ENCODE results near the gene MCOLN2. TPM values are rescaled to one million over a fixed set of nuclear protein-coding genes. Genes with fewer than 3 reads are reported as not detected.
"Not testable (repeated sequence)": the region's sequence is repeated elsewhere in the genome, so short reads cannot be mapped to it uniquely, and the experiment has no call there.

Gene MCOLN2
- total and polyA plus RNA-seq, 2 donors = 0.43 to 0.90 TPM

- Histone ChIP-seq H3K27ac (ENCODE audit: low read depth) (no peak overlapping the region), H3K4me3 (ENCODE audit: low read depth, low read length) (no peak overlapping the region), H3K36me3 (ENCODE audit: insufficient read depth) (no peaks in the 10 kb centered on the region), H3K4me1 (ENCODE audit: insufficient read depth) (no peaks in the 10 kb centered on the region)
- no peak for DNase-seq (ENCODE audit: extremely low spot score)
- WGBS = 79% methylated on average over 5 of the region's 5 CpGs
These were observed 78.1 kb downstream of the MCOLN2 start for GRCh38 chr1:84918726-84919336.

- DNase-seq (ENCODE audit: extremely low spot score) = no peak
- no peaks in the 10 kb centered on the region for H3K4me1 ChIP-seq (ENCODE audit: insufficient read depth)
- WGBS = 61% methylated on average over 4 of the region's 4 CpGs
These were observed 80.0 kb downstream of the MCOLN2 start for GRCh38 chr1:84916897-84917296.

GRCh38 chr1:84913555-84913892 lies 83.4 kb downstream of the MCOLN2 start:
- WGBS = 23% methylated on average over 4 of the region's 4 CpGs

More at GRCh38 chr1:84916897-84917296, 80.0 kb downstream of the MCOLN2 start:
- Histone ChIP-seq H3K36me3 (ENCODE audit: insufficient read depth) (no peaks in the 10 kb centered on the region), H3K4me3 (ENCODE audit: low read depth, low read length) (no peak overlapping the region), H3K27ac (ENCODE audit: low read depth) (no peak overlapping the region)

DNA sequence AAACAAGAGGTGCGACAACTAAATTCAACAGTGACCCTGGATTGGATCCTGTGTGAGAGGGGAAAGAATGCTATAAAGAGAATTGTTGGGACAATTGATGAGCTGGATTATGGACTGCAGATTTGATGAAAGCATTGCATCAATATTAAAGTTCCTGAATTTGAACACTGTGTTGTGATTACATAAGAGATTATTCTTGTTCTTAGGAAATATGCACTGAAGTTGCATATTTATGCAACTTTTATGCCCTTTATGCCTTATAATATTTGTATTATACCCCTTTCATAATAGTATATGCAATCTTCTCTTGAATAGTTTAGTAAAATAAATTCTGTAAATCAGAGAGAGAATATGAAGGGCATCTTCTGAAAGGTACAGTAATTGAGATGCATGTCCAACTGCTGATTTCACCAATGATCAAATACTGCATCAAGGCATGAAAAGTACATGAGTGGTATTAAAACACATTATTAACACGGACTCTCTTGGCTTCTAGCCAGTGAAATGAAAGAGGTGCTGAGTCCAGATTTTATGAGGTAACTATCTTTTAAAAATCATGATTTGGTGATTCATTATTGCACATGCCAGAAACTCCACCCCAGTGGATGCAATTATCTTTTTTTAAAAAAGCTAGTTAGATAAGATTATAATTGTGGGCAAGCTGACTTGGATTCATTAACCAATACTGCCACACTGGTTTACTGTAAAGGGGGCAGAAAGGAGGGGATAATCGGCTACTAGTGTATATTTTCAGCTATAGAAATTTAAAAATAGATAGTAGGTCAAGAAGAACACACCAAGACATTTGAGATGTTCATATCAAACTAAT lies 84.0 kb downstream of the MCOLN2 start:
- Histone ChIP-seq H3K36me3 (ENCODE audit: insufficient read depth) (no peaks in the 10 kb centered on the region), H3K4me1 (ENCODE audit: insufficient read depth) (no peaks in the 10 kb centered on the region), H3K27ac (ENCODE audit: low read depth) (no peak overlapping the region), H3K4me3 (ENCODE audit: low read depth, low read length) (no peak overlapping the region)
- 54% methylated on average over 3 of the region's 3 CpGs for WGBS
- DNase-seq (ENCODE audit: extremely low spot score) = no peak

More at GRCh38 chr1:84913555-84913892, 83.4 kb downstream of the MCOLN2 start:
- Histone ChIP-seq H3K36me3 (ENCODE audit: insufficient read depth) (no peaks in the 10 kb centered on the region), H3K4me3 (ENCODE audit: low read depth, low read length) (no peak overlapping the region), H3K4me1 (ENCODE audit: insufficient read depth) (no peaks in the 10 kb centered on the region), H3K27ac (ENCODE audit: low read depth) (no peak overlapping the region)
- DNase-seq (ENCODE audit: extremely low spot score) = no peak

- not testable (repeated sequence) for DNase-seq (ENCODE audit: extremely low spot score); H3K27ac ChIP-seq (ENCODE audit: low read depth); H3K36me3 ChIP-seq (ENCODE audit: insufficient read depth); H3K4me1 ChIP-seq (ENCODE audit: insufficient read depth); H3K4me3 ChIP-seq (ENCODE audit: low read depth, low read length)
- WGBS = 73% methylated on average over 4 of the region's 4 CpGs
These were observed 88.0 kb downstream of the MCOLN2 start for GRCh38 chr1:84908746-84909464.

GRCh38 chr1:84907095-84907827 lies 89.7 kb downstream of the MCOLN2 start:
- H3K27ac ChIP-seq (ENCODE audit: low read depth) = no peak overlapping the region
- H3K4me3 ChIP-seq (ENCODE audit: low read depth, low read length) = no peak overlapping the region
- 65% methylated on average over 6 of the region's 6 CpGs for WGBS
- H3K36me3 ChIP-seq (ENCODE audit: insufficient read depth) = no peaks in the 10 kb centered on the region
- no peak for DNase-seq (ENCODE audit: extremely low spot score)
- no peaks in the 10 kb centered on the region for H3K4me1 ChIP-seq (ENCODE audit: insufficient read depth)

DNA sequence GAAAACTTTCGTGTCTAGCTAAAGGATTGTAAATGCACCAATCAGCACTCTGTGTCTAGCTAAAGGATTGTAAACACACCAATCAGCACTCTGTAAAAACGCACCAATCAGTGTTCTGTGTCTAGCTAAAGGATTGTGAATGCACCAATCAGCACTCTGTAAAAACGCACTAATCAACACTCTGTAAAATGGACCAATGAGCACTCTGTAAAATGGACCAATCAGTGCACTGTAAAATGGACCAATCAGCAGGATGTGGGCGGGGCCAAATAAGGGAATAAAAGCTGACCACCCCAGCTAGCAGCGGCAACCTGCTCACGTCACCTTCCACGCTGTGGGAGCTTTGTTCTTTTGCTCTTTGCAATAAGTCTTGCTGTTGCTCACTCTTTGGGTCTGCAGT lies 94.2 kb downstream of the MCOLN2 start:
- whole genome bisulfite sequencing = 80% methylated on average over 7 of the region's 7 CpGs
- H3K4me1 ChIP-seq (ENCODE audit: insufficient read depth); DNase-seq (ENCODE audit: extremely low spot score): not testable (repeated sequence)

GRCh38 chr1:84899969-84900368 lies 96.9 kb downstream of the MCOLN2 start:
- Histone ChIP-seq H3K4me1 (ENCODE audit: insufficient read depth) (no peaks in the 10 kb centered on the region), H3K36me3 (ENCODE audit: insufficient read depth) (no peaks in the 10 kb centered on the region), H3K4me3 (ENCODE audit: low read depth, low read length) (no peak overlapping the region), H3K27ac (ENCODE audit: low read depth) (no peak overlapping the region)
- WGBS = 39% methylated on average over 1 of the region's 1 CpG
- no peak for DNase-seq (ENCODE audit: extremely low spot score)

More for the DNA sequence above, 94.2 kb downstream of the MCOLN2 start:
- H3K36me3 ChIP-seq (ENCODE audit: insufficient read depth); H3K4me3 ChIP-seq (ENCODE audit: low read depth, low read length); H3K27ac ChIP-seq (ENCODE audit: low read depth): not testable (repeated sequence)

GRCh38 chr1:84896279-84896678 lies 100.6 kb downstream of the MCOLN2 start:
- Histone ChIP-seq H3K4me1 (ENCODE audit: insufficient read depth) (no peaks in the 10 kb centered on the region), H3K36me3 (ENCODE audit: insufficient read depth) (no peaks in the 10 kb centered on the region), H3K4me3 (ENCODE audit: low read depth, low read length) (no peak overlapping the region), H3K27ac (ENCODE audit: low read depth) (no peak overlapping the region)
- DNase-seq (ENCODE audit: extremely low spot score) = no peak
- 81% methylated on average over 2 of the region's 2 CpGs for WGBS

DNA sequence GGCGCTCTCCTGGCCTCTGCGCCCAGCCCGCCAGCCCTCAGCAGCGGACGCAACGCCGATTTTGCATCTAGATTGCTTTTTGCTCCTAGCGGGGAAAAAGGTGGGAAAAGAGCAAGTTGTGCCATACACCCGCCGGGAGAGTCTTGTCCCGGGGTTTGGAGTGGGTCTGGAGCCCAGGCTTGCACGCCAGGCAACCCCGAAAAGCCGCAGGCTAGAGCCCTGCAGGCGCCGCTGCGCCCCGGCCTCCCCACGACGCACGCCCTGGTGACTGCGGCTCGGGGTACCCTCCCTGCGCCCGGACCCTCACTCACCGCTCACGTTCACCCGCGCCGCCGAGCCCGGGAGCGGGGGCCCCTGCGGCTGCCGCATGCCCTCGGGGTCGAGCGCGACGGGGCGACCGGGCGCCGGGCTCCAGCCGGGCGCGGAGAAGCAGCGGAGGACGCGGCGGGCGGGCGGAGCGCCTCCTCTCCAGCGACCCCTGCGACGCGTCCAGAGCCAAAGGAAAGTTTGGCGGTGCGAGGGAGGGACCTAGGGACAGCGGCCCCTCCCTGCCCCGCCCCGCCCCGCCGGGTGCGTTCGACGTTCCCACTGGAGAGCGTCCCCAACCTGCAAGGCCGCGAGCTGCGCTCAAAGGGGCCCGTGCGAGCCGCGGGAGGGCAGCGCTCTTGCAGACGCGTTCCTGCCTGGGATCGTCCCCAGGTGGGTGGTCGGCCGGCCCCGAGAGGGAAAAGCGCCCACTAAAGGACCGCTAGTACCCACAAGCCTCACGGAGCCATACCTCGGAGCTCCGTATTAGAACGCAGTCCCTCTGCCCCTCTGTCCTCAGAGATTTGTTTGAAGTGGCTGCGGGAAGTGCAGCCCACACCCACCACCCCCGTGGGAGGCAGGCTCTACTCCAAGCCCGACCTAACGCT lies 104.0 kb downstream of the MCOLN2 start, which contains the start of gene LPAR3:
Gene LPAR3, minus strand, starts transcription at position 502 of the 914 bp plus-strand sequence. CDS start 27,086 bp downstream, outside the sequence.
- Histone ChIP-seq H3K27ac (ENCODE audit: low read depth) (no peak within 1 kb of the TSS), H3K4me3 (ENCODE audit: low read depth, low read length) (peak within 1 kb of the TSS; percentile 58), H3K36me3 (ENCODE audit: insufficient read depth) (no peaks in the 10 kb centered on the region), H3K4me1 (ENCODE audit: insufficient read depth) (no peaks in the 10 kb centered on the region)
- 1% methylated on average over 93 of the region's 93 CpGs for WGBS
- no peak for DNase-seq (ENCODE audit: extremely low spot score)

- Histone ChIP-seq H3K4me1 (ENCODE audit: insufficient read depth) (no peaks in the 10 kb centered on the region), H3K27ac (ENCODE audit: low read depth) (no peak overlapping the region), H3K36me3 (ENCODE audit: insufficient read depth) (no peaks in the 10 kb centered on the region), H3K4me3 (ENCODE audit: low read depth, low read length) (no peak overlapping the region)
- WGBS = 85% methylated on average over 2 of the region's 2 CpGs
- no peak for DNase-seq (ENCODE audit: extremely low spot score)
These were observed 106.3 kb downstream of the MCOLN2 start for GRCh38 chr1:84890566-84890965.

DNA sequence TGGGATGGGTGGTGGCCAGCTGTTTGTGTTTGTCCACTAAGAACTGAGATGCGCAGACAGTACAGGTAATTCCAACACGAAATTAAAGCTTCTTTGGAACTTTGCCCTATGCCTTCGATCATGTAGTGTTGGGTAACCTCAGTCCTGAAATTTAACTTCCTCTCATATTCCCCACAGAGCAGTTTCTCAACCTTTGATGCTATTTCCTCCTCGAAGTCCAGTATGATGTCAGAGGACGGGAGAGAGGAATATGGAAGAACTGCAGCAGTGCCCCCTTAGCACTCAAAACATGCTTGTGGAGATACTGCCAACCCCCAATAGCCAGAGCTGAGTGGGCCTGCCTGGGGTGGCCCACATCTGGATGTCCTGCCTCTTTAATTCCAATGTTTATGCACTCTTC lies 107.5 kb downstream of the MCOLN2 start:
- H3K36me3 ChIP-seq (ENCODE audit: insufficient read depth) = no peaks in the 10 kb centered on the region
- whole genome bisulfite sequencing = 68% methylated on average over 5 of the region's 5 CpGs
- no peaks in the 10 kb centered on the region for H3K4me1 ChIP-seq (ENCODE audit: insufficient read depth)
- no peak for DNase-seq (ENCODE audit: extremely low spot score)
- no peak overlapping the region for H3K4me3 ChIP-seq (ENCODE audit: low read depth, low read length)
- H3K27ac ChIP-seq (ENCODE audit: low read depth) = no peak overlapping the region
